ENCODE measurements around the gene SLC6A3.

SLC6A3 gene

DNA sequence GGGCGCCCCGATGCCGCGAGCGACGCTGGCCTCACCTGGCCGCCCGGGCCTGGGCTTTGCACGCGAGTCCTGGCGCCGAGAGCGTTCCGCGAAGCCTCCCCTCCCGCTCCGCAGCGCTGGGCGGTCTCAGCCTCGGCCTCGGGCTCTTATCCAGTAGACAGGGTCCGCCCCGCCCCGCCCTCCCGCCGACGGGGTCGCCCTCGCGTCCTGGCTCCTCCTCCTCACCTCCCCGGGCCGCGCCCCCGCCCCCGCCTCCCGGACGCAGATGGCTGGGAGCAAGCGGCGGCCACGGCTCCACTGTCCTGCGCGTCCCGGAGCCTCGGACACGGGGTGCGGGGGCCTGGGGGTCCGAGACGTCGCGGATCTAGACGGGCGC is at the start of gene SLC6A3:
TSS of gene SLC6A3 (minus strand) at position 128 of the 376 bp plus-strand sequence. CDS start 2,243 bp downstream, outside the sequence.
- no peak for DNase-seq

DNA sequence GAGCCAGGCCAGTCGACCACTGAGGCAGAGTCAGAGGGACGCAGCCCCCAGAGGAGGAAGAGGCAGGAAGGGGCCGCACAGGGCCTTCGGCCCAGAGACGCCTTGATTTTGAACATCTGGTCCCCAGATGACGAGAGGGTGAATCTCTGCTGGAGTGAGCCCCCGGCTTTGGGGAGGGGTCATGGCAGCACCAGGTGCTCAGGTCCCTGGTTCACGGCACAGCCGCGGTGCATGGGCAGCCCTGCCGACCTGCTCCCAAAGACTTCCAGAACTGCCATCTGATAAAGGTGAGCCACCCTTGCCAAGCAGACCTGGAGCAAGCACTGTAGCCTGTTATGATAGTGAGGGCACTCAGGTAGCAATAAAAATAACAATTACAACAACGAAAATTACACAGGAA is 48.7 kb upstream of the SLC6A3 start:
- DNase-seq: no peak

DNA sequence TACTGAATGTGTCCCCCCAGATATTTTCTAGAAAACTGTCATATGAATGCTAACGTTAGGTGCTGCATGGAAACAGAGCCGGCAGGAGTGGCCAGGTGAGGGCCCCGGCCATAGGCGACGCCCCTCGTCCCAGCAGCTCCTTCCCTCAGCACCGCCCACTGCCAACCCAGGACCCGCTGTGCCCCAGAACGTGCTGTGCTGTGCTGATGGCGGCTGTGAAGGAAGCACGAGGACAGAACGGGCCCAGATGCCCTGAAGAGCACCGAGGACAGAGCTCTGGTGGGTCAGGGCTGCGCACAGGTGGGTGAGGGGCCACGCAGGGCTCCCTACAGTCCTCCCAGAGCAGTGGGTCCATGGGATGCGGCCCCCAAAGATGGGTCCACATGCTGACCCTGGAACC is 48.2 kb upstream of the SLC6A3 start:
- DNase-seq: no peak

DNA sequence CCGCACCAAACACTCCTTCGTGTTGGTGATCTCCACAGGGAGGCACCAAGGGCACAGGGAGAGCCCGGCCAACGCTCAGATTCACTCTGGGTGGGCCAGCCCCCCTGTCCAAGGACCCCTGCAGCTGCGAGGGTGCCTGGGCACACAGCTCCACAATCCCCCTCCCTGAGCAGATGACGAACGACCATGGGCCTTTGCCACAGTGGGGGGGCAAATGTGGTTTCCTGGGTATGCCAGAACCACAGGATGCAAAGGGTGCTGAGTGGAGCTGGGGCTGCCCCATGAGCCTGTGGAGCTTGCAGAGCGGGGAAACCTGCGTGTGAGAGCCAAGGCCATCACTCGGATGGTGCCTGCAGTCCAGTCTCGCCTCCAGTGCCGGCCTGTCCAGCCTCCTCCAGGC is 47.5 kb upstream of the SLC6A3 start:
- no peak for DNase-seq

DNA sequence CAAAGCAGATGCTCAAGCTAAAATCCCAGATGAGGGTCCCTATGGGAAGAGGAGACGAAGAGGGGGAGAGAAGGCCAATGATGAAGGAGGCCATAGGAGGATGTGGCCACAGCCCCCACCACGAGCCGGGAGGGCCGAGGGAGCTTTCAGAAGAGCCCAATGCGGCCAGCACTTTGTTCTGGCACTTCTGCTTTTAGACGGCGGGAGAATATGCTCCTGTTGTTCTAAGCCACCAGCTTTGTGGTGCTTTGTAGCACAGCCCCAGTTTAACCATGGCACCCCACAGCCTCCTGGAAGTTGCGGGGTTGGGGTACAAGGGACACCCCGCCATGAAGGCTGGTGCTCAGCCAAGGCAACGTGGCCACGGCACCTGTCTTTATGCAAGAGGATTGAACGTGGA is 45.1 kb upstream of the SLC6A3 start:
- DNase-seq: no peak

DNA sequence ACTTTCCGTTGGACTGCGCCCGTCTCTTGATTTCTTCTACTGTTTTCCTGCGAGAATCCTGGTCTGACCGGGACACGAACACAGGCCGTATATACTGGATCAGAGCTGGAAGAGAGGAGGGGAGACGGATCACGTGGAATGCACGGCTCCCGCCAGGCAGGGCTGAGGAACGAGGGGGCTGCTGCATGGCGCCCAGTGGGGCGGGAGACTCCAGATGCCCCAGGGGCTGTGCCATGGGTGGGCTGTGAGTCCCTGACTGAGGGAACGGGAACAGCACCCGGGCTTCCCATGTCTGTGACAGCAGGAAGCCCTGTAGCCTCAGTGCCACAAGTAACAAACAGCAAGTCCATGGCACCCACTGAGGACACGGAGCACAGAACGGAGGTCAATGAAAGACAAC is 44.5 kb upstream of the SLC6A3 start:
- no peak for DNase-seq

DNA sequence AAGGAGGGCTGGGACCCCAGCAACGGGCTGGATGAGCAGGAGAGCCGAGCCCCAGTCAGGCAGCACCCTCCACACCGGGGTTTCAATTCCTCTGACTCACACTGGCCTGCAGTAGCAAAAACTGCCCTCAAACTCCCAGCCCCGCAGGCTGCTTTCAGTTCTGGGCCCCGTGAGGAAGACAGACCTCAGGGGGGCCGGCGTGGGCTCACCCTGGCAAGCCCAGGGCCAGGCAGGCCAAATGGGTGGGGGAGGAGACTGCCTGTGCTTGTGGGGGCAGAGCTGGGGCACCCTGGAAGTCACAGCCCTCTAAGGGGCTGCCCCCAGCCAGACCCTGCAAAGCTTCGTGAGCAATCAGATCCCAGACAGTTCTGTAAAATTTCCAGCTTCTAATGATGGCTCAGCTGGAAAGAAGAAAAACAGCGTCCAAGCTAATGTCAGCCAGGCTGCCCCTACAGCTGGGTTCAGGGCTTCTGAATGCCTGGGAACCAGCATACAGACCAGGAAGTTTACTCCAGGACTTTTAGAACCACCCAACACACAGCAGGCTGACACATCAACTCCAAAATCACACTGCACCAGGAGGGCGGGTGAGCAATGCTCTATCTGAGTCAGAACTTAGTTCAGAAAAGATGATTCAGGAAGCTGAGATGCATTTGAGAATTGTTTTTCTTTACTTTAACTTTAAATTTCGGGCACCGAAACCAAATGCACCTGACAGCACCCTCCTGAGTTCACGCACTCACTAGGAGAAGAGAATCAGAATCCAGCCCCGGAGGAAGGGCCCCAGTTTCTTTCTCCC is 43.8 kb upstream of the SLC6A3 start:
- peak; percentile 64 for DNase-seq

DNA sequence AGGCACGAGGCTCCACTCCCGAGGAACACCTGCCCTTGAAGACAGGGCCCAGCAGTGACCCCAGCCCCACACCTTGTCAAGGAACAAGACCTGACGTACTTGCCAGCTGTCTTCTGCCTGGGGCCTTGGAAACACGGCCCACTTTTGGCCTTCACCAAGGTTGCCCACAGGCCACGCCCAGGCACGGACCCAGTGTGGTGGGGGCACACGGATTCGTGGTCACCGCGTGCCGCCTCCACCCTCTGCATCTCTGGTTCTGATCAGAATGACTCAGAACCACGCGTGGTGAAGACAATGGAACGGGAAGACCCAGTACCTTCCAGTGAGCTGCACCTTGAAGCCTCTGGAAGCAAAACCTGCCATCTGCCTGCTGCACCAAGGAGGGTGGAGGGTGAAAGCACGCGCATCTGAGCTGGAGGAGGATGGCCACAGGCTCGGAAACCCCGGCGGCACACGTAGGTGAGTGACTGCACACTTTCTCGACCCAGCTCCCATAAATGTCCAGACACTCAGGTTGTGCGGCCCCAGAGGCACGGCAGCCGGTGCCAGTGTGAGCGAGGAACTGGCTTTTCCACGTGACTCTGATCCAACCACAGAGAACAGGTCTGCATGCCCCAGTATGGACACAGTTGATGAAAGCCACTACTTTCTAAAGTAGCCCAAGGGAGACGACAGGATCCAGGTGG is 42.0 kb upstream of the SLC6A3 start:
- DNase-seq: no peak

DNA sequence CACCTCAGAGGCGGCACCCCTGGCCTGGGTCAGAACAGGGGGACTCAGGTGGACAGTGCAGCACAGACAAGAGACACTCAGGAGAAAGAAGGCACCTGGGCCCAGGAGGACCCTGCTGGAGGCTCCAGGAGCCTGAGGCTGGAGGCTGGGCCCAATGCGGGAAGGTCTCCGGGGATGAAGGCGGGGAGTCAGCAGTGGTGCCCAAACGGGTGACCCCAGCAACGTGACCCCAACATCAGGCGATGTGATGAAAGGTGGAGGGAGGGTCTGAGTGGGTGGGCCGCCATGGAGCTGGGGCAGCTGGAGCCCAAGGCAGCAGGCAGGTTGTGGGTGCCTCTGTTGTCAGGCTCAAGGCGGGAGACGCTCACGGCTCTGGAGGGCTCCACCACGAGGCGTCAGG is 41.0 kb upstream of the SLC6A3 start:
- no peak for DNase-seq

DNA sequence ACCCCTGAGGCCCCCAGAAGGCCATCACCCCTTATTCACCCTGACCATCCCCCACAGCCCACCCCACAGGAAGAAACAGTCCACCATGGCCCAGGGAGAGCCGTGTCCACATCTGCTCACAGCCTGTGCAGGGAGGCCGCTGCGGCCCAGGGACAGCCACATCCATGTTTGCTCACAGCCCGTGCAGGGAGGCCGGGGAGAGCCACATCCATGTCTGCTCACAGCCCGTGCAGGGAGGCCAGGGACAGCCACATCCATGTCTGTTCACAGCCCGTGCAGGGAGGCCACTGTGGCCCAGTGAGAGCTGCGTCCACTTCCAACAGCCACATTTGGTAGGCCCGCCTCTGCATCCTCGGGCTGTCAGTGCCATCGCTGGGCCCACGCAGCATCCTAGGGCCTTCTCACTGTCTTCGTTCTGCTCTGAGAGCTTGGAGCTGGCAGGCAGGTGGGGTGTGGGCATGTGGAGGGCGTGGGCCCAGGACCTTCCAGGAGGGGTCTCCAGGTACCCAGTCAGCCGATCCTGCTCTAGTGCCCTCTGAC is 40.4 kb upstream of the SLC6A3 start:
- no peak for DNase-seq

DNA sequence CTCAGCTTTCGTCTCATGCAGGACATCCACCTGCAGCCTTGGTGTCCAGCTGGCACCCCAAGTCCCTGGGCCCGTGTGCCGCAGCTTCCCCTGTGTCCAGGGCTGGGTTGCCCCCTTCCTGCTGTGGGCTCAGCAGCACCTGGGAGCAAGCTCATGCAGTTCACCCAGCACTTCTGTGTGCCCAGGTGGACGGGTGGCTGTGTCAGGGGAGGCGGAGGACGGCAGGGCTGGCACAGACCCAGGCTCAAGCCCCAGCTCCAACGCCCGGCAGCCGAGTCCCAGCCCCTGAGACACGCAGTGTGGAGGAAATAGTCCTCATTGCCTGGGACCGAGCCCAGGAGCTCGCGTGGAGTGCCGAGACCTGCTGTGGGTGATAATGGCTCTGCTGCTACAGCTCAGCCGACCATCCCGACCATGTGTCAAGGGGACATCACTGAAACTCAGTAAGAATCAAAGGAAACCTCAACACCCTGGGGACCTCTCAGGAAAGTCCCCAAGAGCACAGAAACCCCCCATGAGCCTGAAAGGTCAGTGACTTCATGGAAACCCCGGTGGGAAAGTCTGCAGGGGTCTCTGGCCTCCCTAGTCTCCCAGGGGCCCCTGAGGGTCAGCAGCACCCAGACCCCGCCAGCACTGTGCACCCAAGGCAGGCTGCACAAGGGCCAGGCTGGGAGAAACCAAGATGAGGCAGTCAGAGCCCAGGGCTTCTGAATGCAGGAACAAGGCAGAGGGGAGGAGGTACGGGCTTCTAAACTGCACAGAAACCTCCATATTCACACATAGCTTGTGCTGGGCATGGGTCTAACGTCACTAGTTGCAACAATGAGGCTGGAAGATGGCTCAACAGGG is 39.7 kb upstream of the SLC6A3 start:
- DNase-seq: no peak

DNA sequence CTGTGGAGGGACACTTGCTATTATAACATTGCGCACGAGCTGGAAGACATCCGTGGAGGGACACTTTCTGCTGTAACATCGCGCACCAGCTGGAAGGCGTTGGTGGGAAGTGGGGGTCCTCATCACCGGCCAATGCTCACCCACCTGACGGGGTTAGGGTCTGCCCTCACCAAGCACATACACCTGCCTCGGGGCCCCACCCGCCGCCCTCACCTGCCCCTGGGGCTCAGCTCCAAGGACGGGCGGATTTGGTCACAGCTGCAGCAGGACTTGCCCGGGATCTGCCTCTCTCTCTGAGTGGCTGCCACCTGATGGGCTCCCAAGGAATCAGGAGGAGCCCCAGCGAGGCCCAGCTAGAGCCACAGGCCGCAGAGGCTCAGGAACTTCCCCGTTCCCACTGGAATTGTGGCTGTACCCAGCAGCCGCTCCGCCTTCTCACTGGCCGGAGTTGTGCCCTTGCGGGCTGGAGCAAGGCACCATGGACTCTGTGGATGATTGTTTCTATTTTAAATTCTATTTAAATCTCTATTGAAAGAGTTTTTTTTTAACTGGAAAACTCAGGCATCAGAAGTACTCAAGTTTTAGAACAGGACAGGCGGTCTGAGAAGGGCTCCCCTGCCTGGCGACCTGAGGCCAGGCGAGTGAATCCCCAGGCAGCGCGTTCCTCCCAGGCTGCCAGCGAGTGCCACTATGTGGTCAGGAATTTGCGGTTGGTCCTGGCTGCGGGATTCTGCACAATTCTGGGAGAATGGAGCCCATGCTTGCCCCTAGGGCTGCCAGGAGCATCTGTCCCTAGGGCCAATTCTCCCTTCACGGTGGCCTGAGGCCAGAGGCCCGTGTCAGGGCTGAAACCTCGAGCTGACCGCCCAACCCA is 38.9 kb upstream of the SLC6A3 start:
- no peak for DNase-seq

DNA sequence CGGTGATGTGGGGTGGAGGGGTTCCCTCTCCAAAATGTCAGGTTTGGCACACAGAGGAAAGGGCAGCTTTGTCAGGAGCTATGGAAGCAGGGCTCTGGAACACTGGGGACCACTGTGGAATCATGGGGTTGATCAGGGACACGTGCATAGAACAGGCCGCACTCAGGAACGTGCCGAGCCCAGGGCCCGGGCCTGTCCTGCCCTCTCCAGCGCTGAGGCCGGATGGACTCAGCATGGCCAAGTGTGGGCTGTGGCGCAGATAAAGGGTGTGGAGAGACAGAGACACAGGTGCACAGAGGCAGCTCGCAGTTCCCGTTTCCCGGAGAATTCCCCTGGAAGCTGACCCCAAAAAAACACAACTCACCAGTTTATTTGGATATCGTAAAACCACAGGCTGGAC is 37.8 kb upstream of the SLC6A3 start:
- no peak for DNase-seq

DNA sequence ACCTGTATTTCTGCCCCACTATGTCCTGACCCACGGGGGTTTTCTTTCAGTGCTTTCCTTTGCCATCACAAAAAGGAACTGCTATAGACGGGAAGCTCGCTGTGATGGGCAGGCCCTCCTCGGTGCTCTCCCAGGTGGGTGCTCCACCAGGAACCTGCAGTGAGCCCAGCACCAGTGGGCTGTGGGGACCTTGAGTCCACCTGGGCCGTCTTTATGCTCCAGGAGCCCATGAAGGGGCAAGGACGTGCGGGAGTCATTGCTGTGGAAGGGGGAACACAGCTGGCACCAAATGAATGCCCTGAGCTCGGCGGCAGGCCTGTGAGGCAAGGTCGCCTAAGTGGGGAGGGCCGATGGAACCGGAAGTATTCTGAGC is 36.7 kb upstream of the SLC6A3 start:
- DNase-seq: no peak

DNA sequence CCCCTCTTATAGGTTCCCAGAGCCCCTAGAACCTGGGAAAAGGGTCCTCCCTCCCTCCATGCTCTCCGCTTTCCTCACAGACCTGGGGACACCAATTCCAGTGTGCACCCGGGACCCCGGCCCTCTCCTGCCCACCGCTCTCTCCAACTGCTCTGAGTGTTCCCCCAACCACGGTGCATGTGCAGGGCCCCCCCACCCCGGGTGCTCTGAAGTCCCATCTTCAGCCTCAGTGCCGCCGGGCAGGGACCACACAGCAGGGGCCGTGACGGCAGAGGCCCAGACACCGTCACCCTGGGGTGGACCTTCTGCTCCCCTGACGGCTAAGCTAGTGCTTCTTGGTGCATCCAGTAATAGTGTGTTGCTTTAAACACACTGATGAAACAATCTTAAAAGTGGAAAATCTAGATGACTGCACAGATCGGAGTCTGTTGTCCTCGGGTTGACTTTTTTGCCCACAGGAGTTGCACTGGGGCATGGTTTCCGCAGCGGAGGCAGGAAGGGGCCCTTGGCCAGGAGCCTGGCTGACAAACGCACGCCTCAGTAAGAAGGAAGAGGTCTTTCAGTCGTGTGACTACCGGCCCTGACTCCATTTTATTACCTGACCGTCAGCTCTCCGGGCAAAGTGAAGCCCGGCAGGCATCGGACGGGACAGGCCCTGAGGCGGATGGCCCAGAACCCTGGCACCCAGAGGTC is 36.2 kb upstream of the SLC6A3 start:
- DNase-seq: no peak

DNA sequence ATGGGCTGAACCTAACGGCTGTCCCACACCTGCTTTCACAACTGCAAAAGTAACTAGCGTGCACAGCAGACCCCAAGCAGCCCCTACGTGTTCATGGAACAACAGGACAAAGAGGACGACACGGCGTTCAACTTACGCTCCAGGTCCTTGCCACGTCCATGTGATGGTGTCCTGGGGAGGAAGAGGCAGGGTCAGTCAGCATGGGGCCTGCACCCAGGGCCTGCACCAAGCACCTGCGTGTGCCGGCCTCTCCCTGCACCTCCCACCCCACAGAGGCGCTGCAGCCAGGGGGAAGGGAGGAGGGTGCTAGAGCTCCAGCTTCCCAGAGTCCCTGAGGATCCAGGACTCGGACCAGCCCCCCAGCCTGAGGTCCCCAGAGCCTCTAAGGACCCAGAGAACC is 35.6 kb upstream of the SLC6A3 start:
- DNase-seq: no peak

DNA sequence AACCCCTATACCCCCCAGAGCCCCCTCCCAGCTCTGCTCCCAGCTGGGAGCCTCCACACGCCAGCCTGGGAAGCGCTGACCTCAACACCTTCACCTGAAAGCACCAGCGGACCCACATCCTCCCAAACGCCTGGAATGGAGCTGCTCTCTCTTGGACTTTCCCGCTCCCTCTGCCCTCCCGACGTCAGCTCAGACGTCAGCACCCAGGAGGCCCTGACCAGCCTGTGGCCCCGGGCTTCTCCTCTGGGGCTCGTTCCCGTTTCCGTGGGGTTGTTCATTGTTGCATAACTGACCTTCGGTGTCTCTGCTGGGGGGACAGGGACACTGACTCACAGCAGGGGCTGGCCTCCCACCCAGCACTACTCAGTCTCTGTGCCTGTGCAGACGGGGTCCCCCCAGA is 35.0 kb upstream of the SLC6A3 start:
- no peak for DNase-seq

DNA sequence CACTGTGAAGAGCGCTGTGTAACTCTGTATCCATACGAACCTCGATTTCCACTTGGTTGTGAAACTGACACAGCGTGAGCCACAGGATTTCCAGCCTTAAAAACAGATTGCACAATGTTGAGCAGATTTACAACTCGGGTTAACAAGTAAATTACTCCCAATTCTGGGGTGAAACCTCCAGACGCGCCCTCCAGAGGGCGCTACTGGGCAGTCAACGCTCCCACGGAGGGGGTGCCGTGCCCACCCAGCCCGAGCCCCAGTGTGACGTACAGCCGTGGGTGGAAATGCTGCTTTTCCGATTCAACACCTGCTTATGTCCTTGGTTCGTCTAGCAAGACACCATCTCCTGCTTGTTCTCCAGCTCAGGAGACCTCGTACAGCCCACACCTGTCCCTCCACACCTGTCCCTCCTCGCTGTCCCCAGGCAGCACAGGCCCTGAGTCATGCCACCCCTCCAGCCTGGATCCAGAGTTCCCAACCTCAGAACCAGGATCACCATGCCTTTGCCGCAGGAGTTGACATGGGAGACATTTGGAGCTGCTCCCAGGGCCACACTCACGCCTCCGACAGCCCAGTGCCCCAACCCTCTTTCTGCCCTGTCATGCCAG is 34.4 kb upstream of the SLC6A3 start:
- DNase-seq: peak; percentile 37

DNA sequence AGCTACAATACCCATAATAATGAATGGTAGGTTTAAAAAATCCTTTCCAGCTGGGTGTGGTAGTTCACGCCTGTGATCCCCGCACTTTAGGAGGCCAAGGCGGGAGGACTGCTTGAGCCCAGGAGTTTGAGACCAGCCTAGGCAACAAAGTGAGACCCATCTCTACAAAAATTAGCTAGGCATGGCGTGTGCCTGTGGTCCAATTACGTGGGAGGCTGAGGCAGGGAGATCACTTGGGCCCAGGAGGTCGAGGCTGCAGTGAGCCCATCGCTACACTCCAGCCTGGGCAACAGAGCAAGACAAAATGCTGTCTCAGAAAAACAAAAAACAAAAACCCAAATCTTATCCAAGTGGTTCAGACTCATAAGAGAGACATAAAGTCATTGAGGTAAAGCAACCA is 33.8 kb upstream of the SLC6A3 start:
- no peak for DNase-seq

DNA sequence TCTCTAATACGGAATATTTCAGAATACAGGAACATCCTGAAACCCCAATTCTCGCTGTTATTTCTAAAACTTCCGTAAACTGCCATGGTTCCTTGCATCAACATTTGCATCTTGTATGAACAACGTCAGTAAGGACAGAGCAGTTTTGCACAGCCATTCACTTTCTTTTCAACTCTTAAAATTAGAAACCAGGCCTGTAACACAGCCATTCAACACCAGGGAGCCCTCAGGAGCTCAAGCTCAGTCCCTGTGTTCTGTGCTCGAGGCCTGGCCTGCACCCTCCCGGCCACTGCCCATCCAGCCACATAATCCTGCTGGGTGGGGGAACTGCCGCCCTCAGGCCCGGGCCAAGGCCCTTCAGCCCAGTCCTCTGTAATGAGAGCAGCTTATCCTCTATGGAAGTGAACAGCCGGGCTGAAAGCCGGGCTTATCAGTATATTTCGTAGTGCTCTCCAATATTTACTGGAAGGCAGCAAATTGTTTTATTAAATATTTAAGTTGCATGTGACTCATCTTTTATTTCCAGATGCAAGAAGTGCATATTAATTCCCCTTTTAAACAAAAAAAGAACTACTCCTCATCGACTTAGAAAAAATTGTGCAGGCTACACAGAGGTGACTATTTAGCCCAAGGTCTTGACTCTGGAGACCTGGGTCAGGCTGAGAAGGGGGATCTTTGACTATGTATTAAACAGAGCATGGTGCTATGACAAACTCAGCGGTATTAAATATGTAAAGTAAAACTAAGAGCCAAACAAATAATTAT is 33.2 kb upstream of the SLC6A3 start:
- DNase-seq: no peak

DNA sequence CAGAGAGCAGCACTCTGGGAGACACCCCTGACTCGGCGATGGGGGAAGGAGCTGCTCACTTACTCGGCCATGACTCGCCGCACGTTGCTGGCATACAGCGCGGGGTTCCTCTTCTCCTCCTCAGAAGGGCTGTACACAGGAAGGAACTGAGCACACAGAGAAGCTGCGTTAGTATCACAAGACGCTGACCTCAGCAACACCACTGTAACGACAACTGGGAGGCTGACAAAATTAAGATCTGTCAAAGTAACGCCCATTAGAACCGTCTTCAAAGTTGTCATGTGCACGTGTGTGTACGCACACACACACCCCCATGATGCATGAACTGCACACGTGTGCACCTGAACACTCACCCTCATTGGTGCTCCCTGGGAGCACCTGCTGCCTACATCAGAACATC is 32.1 kb upstream of the SLC6A3 start:
- no peak for DNase-seq

Measured in RPMI8226 (cell line).